HepG2 (cell line): ENCODE data around the gene FUCA1. TPM values are rescaled to one million over a fixed set of nuclear protein-coding genes. Genes with fewer than 3 reads are reported as not detected.
A peak's percentile ranks its signal among the peaks of the same experiment; 100 is the strongest.

Experiments used
- ATAC-seq: fragments of 200-7000 bp; cut with Tn5 transposase; 3 replicates; pipeline ENCODE4 v1.9.1; 2020; ENCODE audit warnings: mild to moderate bottlenecking, moderate library complexity
- BruUV-seq: library from RNA; stranded (reverse); fragments of 400-500 nt; replicated peaks from 2 replicates; lab custom pipeline; 2021; lab: Mats Ljungman, UMichigan
- CTCF ChIA-PET: fragments of 300-600 bp; formaldehyde crosslinking; extraction: SDS; loops from one replicate; lab custom pipeline; 2021; ENCODE audit warnings: low total read pairs, inconsistent platforms, low intra/inter-chr PET ratio; lab: Yijun Ruan, JAX
- POLR2A ChIA-PET: fragments of 350-600 bp; sonication (Branson Sonifier 250); formaldehyde crosslinking; loops from one replicate; lab custom pipeline; 2020; ENCODE audit warnings: antibody characterized with exemption, inconsistent platforms; lab: Yijun Ruan, JAX
- DNase-seq: peaks from one replicate; pipeline ENCODE4 v3.0.0-alpha.2; 2015; ENCODE audit warnings: low spot score
- FAIRE-seq: peaks from 3 replicates; lab custom pipeline; 2011; peaks lifted over from hg19 to GRCh38; lab: Jason Lieb, UNC
- H2AFZ ChIP-seq: one replicate; pipeline ENCODE4 v1.6.1; 2011; ENCODE audit warnings: low read length, inconsistent platforms
- H3K27ac ChIP-seq: fragments of 300-600 bp; 3 replicates; pipeline ENCODE4 v1.8.0; 2011; ENCODE audit warnings: mixed run types, mild to moderate bottlenecking, mixed read lengths, low read length, inconsistent platforms; ENCODE audit not compliant: insufficient read depth; ENCODE audit errors: extremely low read length
- H3K27me3 ChIP-seq, 2 experiments: fragments of 200-600 bp in 1 of 2; 2 replicates in 1 of 2; 3 replicates in 1 of 2; pipeline versions ENCODE4 v1.6.0 to v1.8.0; 2011; ENCODE audit warnings: low read length in 2 of 2, mild to moderate bottlenecking in 2 of 2, moderate library complexity in 2 of 2, inconsistent platforms in 1 of 2; ENCODE audit not compliant: insufficient read depth in 2 of 2, control insufficient read depth in 1 of 2
- H3K36me3 ChIP-seq, 2 experiments: fragments of 200-600 bp in 1 of 2; replicated peaks in 1 of 2; 2 replicates in 1 of 2; 3 replicates in 1 of 2; pipeline versions ENCODE4 v1.5.1 to v1.8.0; 2011; ENCODE audit warnings: low read length in 2 of 2, inconsistent platforms in 1 of 2; ENCODE audit not compliant: insufficient read depth in 2 of 2, control insufficient read depth in 1 of 2
- H3K4me1 ChIP-seq: 2 replicates; pipeline ENCODE4 v1.5.1; 2012; ENCODE audit warnings: low read length, inconsistent platforms; ENCODE audit not compliant: insufficient read depth
- H3K4me2 ChIP-seq: 2 replicates; pipeline ENCODE4 v1.6.0; 2011; ENCODE audit warnings: low read depth, low read length, inconsistent platforms
- H3K4me3 ChIP-seq, 3 experiments: fragments of 200-600 bp in 1 of 3; sonication (generic), shearing (Covaris generic) in 1 of 3; replicated peaks in 1 of 3; 2 replicates each; pipeline ENCODE4 v1.5.1; 2011 to 2016; ENCODE audit warnings: low read length in 3 of 3, inconsistent platforms in 2 of 3, low read depth in 2 of 3, mild to moderate bottlenecking in 2 of 3, control low read depth in 1 of 3, mixed read lengths in 1 of 3; ENCODE audit not compliant: insufficient read depth in 1 of 3
- H3K79me2 ChIP-seq: one replicate; pipeline ENCODE4 v1.6.1; 2011; ENCODE audit warnings: low read length, inconsistent platforms; ENCODE audit not compliant: insufficient read depth
- H3K9ac ChIP-seq: 2 replicates; pipeline ENCODE4 v1.6.0; 2011; ENCODE audit warnings: mild to moderate bottlenecking, low read depth, low read length, inconsistent platforms; ENCODE audit not compliant: insufficient read depth
- H3K9me3 ChIP-seq: 2 replicates; pipeline ENCODE4 v1.5.1; 2012; ENCODE audit warnings: mild to moderate bottlenecking, low read length
- H4K20me1 ChIP-seq: 2 replicates; pipeline ENCODE4 v1.6.0; 2011; ENCODE audit warnings: inconsistent platforms, mild to moderate bottlenecking, low read length, moderate library complexity; ENCODE audit not compliant: insufficient read depth
- BRF2 ChIP-seq: sonication (generic); formaldehyde crosslinking; IDR thresholded peaks from 2 replicates; pipeline ENCODE4 v1.8.1; 2022; ENCODE audit warnings: mild to moderate bottlenecking, missing genetic modification reagents
- CTCF ChIP-seq: sonication (generic); formaldehyde crosslinking; IDR thresholded peaks from 2 replicates; pipeline ENCODE4 v1.5.0; 2020; ENCODE audit warnings: mild to moderate bottlenecking, missing genetic modification reagents, moderate library complexity
- KDM3A ChIP-seq: IDR thresholded peaks from 2 replicates; pipeline ENCODE4 v1.6.1; 2018; ENCODE audit warnings: low read depth, missing compliant biosample characterization
- MEF2D ChIP-seq: sonication (generic); formaldehyde crosslinking; IDR thresholded peaks from 2 replicates; pipeline ENCODE4 v1.5.1; 2020; ENCODE audit warnings: mild to moderate bottlenecking, missing genetic modification reagents
- NFE2L1 ChIP-seq: sonication (generic); formaldehyde crosslinking; IDR thresholded peaks from 2 replicates; pipeline ENCODE4 v1.4.0; 2020; ENCODE audit warnings: missing genetic modification reagents, mild to moderate bottlenecking, borderline replicate concordance
- RAD21 ChIP-seq: fragments of 450-650 bp; formaldehyde crosslinking; IDR thresholded peaks from 2 replicates; pipeline ENCODE4 v1.5.0; 2020; ENCODE audit warnings: mild to moderate bottlenecking
- SALL1 ChIP-seq: sonication (generic); formaldehyde crosslinking; IDR thresholded peaks from 2 replicates; pipeline ENCODE4 v1.8.0; 2022; ENCODE audit warnings: mild to moderate bottlenecking, missing genetic modification reagents
- SMC3 ChIP-seq: IDR thresholded peaks from 2 replicates; pipeline ENCODE4 v1.6.1; 2011; ENCODE audit warnings: low read length, improper control_type of control experiment
- SRY ChIP-seq: sonication (generic); formaldehyde crosslinking; IDR thresholded peaks from 2 replicates; pipeline ENCODE4 v1.8.0; 2022; ENCODE audit warnings: mild to moderate bottlenecking, missing genetic modification reagents
- STAG1 ChIP-seq: sonication (generic); formaldehyde crosslinking; IDR thresholded peaks from 2 replicates; pipeline ENCODE4 v1.4.0; 2020; ENCODE audit warnings: missing genetic modification reagents
- TBL1XR1 ChIP-seq: fragments of 150-350 bp; IDR thresholded peaks from 2 replicates; pipeline ENCODE4 v1.6.1; 2014; ENCODE audit warnings: borderline replicate concordance, low read length; ENCODE audit not compliant: partially characterized antibody
- TBX2 ChIP-seq: sonication (generic); formaldehyde crosslinking; IDR thresholded peaks from 2 replicates; pipeline ENCODE4 v1.5.0; 2020; ENCODE audit warnings: missing genetic modification reagents, mild to moderate bottlenecking, borderline replicate concordance
- TEF ChIP-seq: sonication (generic); formaldehyde crosslinking; IDR thresholded peaks from 2 replicates; pipeline ENCODE4 v1.5.0; 2020; ENCODE audit warnings: missing genetic modification reagents
- YY1 ChIP-seq: IDR thresholded peaks from 2 replicates; pipeline ENCODE4 v1.6.1; 2011; ENCODE audit warnings: low read length, low read depth, moderate library complexity, mild to moderate bottlenecking; ENCODE audit not compliant: insufficient read depth, insufficient replicate concordance
- ZFAT ChIP-seq: sonication (generic); formaldehyde crosslinking; conservative IDR thresholded peaks from 2 replicates; pipeline ENCODE4 v1.8.1; 2023; ENCODE audit warnings: missing genetic modification reagents, inconsistent platforms
- ZFP41 ChIP-seq: sonication (generic); formaldehyde crosslinking; IDR thresholded peaks from 2 replicates; pipeline ENCODE4 v1.4.0; 2020; ENCODE audit warnings: mild to moderate bottlenecking, missing genetic modification reagents, borderline replicate concordance
- ZIK1 ChIP-seq: sonication (generic); formaldehyde crosslinking; IDR thresholded peaks from 2 replicates; pipeline ENCODE4 v1.5.0; 2020; ENCODE audit warnings: mild to moderate bottlenecking, low read depth, missing genetic modification reagents, borderline replicate concordance
- ZNF441 ChIP-seq: sonication (generic); formaldehyde crosslinking; IDR thresholded peaks from 2 replicates; pipeline ENCODE4 v1.7.0; 2021; ENCODE audit warnings: missing genetic modification reagents, borderline replicate concordance
- ZNF589 ChIP-seq: sonication (generic); formaldehyde crosslinking; conservative IDR thresholded peaks from 2 replicates; pipeline ENCODE4 v1.8.0; 2022; ENCODE audit warnings: mild to moderate bottlenecking, moderate library complexity, missing genetic modification reagents
- ZNF737 ChIP-seq: sonication (generic); formaldehyde crosslinking; IDR thresholded peaks from 2 replicates; pipeline ENCODE4 v1.5.0; 2020; ENCODE audit warnings: missing genetic modification reagents, mild to moderate bottlenecking, borderline replicate concordance
- WGBS: methylation state at CpG from one replicate; pipeline ENCODE4 v1.1.6; 2017; ENCODE audit warnings: low lambda C conversion rate; 5-methylcytosine and 5-hydroxymethylcytosine counted together
- in situ Hi-C: cut with HindIII; loops from 2 replicates; pipeline ENCODE4 v1.10.0; 2017; ENCODE audit warnings: low pct_unique_long_range_greater_than_20kb; ENCODE audit not compliant: extremely low pct_ligation_motif_present
- intact Hi-C: fragments of 100-400 bp; cut with micrococcal nuclease; formaldehyde crosslinking; loops from one replicate; pipeline ENCODE4 v1.10.0; 2022; ENCODE audit not compliant: unreplicated experiment
- polyA plus RNA-seq, 8 experiments: library from polyadenylated mRNA; depleted of rRNA in 3 of 8; stranded (reverse) in 7 of 8; unstranded in 1 of 8; fragments of >200 nt; fragmentation: Illumina TruSeq in 4 of 8; extraction: Trizol in 4 of 8; gene quantifications; 2 replicates each; pipeline versions ENCODE4 v1.2.1 to v1.2.3, GENCODE V29; 2011 to 2016; ENCODE audit warnings: low read depth in 4 of 8, missing spikeins in 1 of 8, mixed read lengths in 1 of 8; ENCODE audit not compliant: insufficient read depth in 1 of 8
- total RNA-seq, 5 experiments: library from RNA; depleted of rRNA; stranded (reverse); fragments of >200 nt; fragmentation: Illumina TruSeq; extraction: Trizol; gene quantifications; 2 replicates each; pipeline ENCODE4 v1.2.3, GENCODE V29; 2016; ENCODE audit warnings: low read depth in 1 of 5

FUCA1 gene
- total and polyA plus RNA-seq, 2 of the 13 experiments (the other 11 are each of a cell fraction or from before 2014, with no cell fraction given), result 32.7 to 33.6 TPM

GRCh38 chr1:23810818-23811540, 57.1 kb downstream of the FUCA1 start:
- Histone ChIP-seq H3K27ac (no peak overlapping the region), H3K27me3 (no peaks in the 10 kb centered on the region), H4K20me1 (no peaks in the 10 kb centered on the region), H2AFZ (no peak overlapping the region), H3K79me2 (no peaks in the 10 kb centered on the region), H3K9ac (no peak overlapping the region), H3K9me3 (no peaks in the 10 kb centered on the region), H3K4me3 (no peak overlapping the region), H3K4me2 (no peak overlapping the region), H3K36me3 (peaks cover 3 to 16% of the 10 kb centered on the region in 2 experiments; a peak in 3 of 5 replicates), H3K4me1 (peaks cover 24% of the 10 kb centered on the region)
- ChIA-PET CTCF (interaction anchor here (0.6 to 2.5 kb wide), 4 partner anchors 44 to 190 kb away, joined by 3 to 15 read pairs (median 12); partner anchors contain the start of gene FUCA1), POLR2A (interaction anchor here (0.9 to 4.7 kb wide), 5 partner anchors 10 to 106 kb away, joined by 3 to 71 read pairs (median 7); partner anchors contain the start of genes FUCA1, GALE, HMGCL and PITHD1)
- FAIRE-seq (no peak), DNase-seq (no peak), ATAC-seq (peak; percentile 65)
- 0 out of 2 replicates have a peak, but pooled peaks have one; percentile 20 for TF ChIP-seq TBX2 (CRISPR knock-in tag)
- no peak for TF ChIP-seq ZNF589 (CRISPR knock-in tag)
- no peak for TF ChIP-seq ZFP41 (CRISPR knock-in tag)
- peak; percentile 73 for TF ChIP-seq CTCF
- no peak for TF ChIP-seq ZNF441 (CRISPR knock-in tag)
- TF ChIP-seq STAG1, result peak; percentile 49
- TF ChIP-seq RAD21 (CRISPR knock-in tag), result 0 out of 2 replicates have a peak, but pooled peaks have one; percentile 35
- TF ChIP-seq ZNF737 (CRISPR knock-in tag), result no peak
- no peak for TF ChIP-seq NFE2L1 (CRISPR knock-in tag)
- no peak for TF ChIP-seq TEF (CRISPR knock-in tag)
- TF ChIP-seq YY1, result no peak
- TF ChIP-seq SRY (CRISPR knock-in tag), result no peak
- peak; percentile 46; the same call in 1 of the 2 replicates for TF ChIP-seq SMC3
- no peak for TF ChIP-seq TBL1XR1
- TF ChIP-seq ZIK1 (CRISPR knock-in tag), result no peak
- 0 out of 2 replicates have a peak, but pooled peaks have one; percentile 18 for TF ChIP-seq SALL1 (CRISPR knock-in tag)
- no peak for TF ChIP-seq KDM3A (CRISPR knock-in tag)
- no peak for TF ChIP-seq MEF2D (CRISPR knock-in tag)
- 0 out of 2 replicates have a peak, but pooled peaks have one; percentile 44 for TF ChIP-seq BRF2 (CRISPR knock-in tag)
- TF ChIP-seq ZFAT, result no peak
- 95% methylated on average over 3 of the region's 3 CpGs for WGBS
- intact Hi-C loops, result no loop called here
- no TSS peak for BruUV-seq
- in situ Hi-C loops, result no loop called here
